A549 treated with AZD2906 at 1 μM for 4 hours (cell line): ENCODE measurements around the gene PIK3AP1. TPM values are rescaled to one million over a fixed set of nuclear protein-coding genes. Genes with fewer than 3 reads are reported as not detected.

ENCODE experiments used
- total RNA-seq: library from RNA; stranded (reverse); fragments of 200-300 nt; extraction: Qiagen RNA extraction; gene quantifications from 5 replicates; pipeline ENCODE4 v1.2.3, GENCODE V29; 2022

PIK3AP1 gene
- total RNA-seq = 0.55 to 0.90 TPM (median 0.58 TPM) in 5 replicates

DNA sequence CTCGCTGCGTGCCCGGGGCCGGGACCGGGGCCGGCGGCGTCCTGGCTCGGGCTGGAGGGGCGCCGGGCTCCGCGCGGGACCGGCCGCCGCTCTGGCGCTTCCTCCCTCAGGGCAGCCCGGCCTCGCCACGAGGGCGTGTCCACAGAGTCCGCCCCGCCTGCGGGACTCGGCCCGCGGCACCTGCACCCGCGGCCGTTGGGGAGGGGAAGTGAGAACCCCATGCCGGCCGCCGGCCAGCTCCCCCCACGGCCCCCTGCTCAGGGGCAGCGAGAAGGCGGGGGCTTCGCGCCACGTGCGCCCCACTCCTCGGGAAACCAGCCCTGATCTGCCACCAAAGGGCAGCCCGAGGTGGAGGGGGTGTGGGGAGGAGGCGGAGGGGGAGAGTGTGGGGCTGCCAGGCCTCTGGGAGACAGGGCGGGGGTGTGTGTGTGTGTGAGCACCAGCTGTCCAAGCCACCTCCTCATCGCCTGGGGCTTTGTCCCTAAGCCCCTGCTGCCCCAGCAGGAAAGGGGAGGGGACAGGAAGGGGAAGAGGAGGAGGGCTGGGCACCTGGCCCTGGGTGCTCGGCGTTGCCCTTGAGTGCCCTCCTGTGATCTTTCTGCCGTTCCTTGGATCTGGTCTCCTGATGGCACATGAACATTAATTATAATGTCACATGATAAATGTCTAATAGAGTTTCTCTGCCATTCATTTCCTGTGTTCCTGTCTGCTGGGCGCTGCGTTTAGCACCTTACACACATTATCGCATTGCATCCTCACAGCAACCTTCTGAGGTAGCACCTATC is at the start of gene PIK3AP1:
TSS of gene PIK3AP1 (minus strand) at position 93 of the 785 bp plus-strand sequence. CDS start 120 bp downstream, outside the sequence.

DNA sequence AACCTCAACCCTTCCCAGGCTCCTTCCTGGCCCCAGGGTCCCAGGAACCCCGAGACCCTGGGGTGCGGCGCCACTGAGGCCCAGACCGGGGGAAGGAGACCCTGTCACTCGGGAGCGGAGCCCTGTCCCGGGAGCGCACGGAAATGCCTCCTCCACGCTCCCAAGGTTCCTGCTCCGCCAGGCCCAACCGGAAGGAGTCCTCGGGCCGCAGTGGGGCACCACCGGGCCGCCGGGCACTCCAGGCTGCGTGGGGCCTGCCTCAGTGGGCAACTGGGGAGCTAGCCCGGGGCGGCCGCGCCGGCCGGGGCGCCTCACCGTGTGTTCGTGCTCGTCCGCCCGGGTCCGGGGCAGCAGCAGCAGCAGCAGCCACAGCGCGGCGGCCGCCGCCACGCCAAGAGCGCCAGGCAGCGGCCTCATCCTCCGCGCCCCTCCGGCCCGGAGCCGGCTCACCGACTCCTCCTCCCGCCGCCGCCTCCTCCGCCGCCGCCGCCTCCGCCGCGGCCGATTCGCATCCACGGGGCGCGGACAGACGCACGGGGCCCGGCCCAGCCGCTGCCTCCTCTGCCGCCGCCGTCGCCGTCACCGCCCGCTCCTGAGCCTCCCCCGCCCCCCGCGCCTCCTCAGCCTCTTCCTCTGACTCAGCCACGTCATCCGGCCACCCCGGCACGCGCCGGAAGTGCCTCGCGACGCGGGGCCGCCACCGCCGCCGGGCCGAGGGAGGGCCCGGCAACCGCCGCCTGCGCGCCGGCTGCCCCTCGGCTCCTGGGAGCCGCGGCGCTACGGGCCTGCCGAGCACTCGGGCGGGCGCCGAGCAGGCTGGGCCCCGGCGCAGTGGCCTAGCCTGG is 133.7 kb downstream of the PIK3AP1 start, which contains the start of gene TM9SF3:
TSS of gene TM9SF3 (minus strand) at position 594 of the 845 bp plus-strand sequence. CDS start at position 417, 177 bp downstream.

Other genes starting within 250 kb of the PIK3AP1 start
- 0.06 to 0.12 TPM (median 0.07 TPM) in 5 replicates for gene TLL2, start 206.6 kb downstream of the PIK3AP1 start, total RNA-seq
- gene TM9SF3, start 133.5 kb downstream of the PIK3AP1 start, total RNA-seq = 65.2 to 87.3 TPM (median 75.8 TPM) in 5 replicates
- 6.6 to 9.4 TPM (median 8.5 TPM) in 5 replicates for gene LCOR, start 111.8 kb upstream of the PIK3AP1 start, total RNA-seq